ENCODE data around the gene FGG.

DNA sequence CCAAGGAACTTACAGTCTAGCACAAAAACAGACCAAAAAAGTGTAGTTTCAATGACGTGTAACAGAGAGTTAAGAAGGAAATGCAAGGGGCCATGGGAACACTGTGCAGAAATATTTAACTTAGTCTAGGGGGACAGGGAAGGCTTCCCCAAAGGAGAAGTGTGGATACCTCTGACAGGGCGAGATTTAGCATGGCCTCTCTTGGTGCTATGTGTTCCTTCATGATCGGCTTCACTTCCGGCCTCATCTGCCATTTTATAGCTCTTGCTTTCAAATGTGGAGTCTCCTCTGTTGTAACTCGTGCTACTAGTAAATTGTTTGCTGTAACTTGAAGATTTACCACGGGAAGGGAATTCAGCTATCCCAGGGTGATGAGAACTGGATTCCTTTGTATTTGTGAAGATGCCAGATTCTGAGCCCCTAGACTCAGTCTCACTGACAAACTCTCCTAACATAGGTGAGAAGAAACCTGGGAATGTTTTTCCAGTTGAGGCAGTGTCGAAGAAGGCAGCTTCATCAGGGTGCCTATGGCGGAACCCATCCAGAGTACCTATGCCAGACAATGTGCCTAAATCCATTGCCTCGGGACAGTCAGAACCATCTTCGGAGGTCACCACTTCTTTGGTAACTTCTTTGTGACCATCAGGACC, 27.0 kb downstream of the FGG start:
- TF ChIP-seq, protein P1, sequence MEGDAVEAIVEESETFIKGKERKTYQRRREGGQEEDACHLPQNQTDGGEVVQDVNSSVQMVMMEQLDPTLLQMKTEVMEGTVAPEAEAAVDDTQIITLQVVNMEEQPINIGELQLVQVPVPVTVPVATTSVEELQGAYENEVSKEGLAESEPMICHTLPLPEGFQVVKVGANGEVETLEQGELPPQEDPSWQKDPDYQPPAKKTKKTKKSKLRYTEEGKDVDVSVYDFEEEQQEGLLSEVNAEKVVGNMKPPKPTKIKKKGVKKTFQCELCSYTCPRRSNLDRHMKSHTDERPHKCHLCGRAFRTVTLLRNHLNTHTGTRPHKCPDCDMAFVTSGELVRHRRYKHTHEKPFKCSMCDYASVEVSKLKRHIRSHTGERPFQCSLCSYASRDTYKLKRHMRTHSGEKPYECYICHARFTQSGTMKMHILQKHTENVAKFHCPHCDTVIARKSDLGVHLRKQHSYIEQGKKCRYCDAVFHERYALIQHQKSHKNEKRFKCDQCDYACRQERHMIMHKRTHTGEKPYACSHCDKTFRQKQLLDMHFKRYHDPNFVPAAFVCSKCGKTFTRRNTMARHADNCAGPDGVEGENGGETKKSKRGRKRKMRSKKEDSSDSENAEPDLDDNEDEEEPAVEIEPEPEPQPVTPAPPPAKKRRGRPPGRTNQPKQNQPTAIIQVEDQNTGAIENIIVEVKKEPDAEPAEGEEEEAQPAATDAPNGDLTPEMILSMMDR (IDR thresholded peaks at IDR 0.05; ENCODE audit: low read length): no peak
- TF ChIP-seq EZH2 (optimal IDR thresholded peaks at IDR 0.05; ENCODE audit: low read depth, low read length): no peak

All from MM.1S (cell line).